ENCODE results near the gene ATAD1.

The ATAD1 gene

DNA sequence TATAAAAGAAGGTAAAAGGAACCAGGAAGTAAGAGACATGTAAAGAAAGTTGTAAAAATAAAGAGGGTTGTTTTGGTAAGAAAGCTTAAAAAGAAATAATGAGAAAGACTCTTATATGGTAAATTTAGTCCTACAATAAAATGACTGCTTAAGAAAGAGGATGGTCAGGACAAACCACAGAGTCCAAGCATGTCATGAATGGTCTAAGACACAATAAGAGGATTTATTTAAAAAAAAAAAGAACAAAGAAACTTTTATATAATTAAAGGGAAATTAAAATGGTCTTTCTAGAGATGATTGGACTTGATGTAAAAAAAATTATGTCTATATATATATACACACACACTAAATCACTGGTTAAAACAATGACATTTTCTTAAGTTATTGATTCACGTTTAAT, 18.2 kb downstream of the ATAD1 start:
- no peak for DNase-seq

- DNase-seq, result peak in 1 of 2 donors; percentile 1
These were observed 19.9 kb downstream of the ATAD1 start for GRCh38 chr10:87798082-87798481.

DNA sequence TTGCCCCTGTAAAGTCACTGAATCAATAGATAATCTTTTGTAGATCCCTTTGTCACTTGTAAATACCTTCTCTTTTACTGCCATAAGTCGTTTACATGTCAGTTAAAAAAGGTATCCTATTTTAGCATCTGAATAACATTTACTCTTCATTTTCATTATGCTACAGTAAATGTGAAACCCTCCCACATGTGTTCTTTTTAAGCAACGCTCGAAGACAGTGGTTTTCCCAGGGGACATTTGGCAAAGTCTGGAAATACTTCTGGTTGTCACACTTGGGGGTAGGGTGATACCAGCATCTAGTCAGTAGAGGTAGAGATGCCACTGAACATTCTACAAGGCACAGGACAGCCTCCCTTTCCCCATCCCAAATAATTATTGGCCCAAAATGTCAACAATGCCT, 23.7 kb downstream of the ATAD1 start:
- no peak for DNase-seq

GRCh38 chr10:87790185-87790584, 27.8 kb downstream of the ATAD1 start:
- DNase-seq, result no peak

DNA sequence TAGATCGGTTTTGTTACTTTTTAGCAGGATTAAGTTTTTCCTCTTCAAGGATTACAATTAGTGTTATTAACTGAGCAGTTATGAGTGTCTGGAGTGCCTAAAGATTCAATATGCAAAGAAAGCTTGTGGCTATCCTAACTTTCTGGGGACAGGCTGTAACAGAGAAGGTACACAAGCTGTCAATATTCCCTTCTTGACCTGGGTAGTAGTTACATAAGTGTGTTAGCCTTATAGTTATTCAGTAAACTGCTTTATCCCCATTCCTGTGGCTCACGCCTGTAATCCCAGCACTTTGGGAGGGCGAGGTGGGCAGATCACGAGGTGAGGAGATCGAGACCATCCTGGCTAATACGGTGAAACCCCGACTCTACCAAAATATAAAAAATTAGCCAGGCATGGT, 31.6 kb downstream of the ATAD1 start:
- no peak for DNase-seq

DNA sequence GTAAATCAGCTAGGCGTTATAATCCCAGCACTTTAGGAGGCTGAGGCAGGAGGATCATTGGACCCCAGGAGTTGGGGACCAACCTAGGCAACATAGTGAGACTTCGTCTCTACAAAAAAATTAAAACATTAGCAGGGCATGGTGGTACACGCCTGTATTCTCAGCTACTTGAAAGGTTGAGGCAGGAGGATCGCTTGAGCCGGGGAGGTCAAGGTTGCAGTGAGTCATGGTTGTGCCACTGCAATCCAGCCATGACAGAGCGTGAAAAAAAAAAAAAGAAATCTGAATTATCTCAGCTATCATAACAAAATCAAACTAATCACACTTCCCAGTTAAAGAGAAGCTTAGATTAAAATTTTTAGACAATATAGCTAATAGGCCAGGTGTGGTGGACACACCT, 35.3 kb downstream of the ATAD1 start:
- no peak for DNase-seq

DNA sequence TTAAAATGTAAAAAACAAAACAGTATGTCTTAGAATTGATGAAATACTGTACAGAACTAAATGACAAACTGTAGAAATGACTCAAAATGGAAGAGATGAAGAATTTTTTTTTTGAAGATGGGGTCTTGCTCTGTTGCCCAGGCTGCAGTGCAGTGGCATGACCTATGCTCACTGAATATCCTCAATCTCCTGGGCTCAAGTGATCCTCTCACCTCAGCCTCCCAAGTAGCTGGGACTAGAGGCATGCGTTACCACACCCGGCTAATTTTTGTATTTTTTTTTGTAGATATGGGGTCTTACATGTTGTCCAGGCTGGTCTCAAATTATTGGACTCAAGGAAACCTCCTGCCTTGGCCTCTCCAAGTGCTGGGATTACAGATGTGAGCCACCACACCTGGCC, 36.5 kb downstream of the ATAD1 start:
- no peak for DNase-seq

DNA sequence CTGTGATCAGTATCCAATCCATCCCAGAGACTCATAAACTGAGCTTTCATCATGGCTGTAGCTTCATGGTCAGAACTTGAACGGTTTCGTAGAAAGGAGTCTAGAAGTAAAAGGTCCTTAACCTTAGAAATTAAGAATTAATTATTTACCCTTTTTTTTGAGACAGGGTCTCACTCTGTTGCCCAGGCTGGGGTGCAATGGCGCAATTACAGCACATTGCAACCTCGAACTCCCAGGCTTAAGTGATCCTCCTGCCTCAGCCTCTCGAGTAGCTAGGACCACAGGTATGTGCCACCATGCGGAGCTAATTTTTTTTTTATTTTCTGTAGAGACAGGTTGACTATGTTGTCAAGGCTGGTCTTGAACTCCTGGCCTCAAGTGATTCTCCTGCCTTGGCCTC, 41.7 kb downstream of the ATAD1 start:
- DNase-seq, result no peak

DNA sequence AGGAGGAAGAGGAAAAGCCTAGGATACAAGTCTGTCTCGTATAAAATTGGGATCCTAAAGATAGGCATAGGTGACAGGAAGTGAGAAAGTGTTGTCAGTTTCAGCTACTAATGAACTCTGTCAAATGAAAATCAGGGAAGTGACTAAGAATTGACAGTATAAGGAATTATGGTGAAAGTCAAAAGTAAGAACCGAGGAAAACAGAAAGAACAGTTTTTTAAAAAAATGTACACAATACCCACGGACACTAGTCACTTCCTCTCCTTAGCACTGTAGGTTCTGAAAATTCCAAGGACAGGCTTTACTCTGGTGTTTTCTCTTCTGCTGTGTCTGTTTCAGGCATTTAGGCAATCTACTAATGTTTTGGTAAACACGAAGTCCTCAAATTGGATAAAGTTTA, 42.3 kb downstream of the ATAD1 start:
- DNase-seq, result peak; percentile 42 to 68

DNA sequence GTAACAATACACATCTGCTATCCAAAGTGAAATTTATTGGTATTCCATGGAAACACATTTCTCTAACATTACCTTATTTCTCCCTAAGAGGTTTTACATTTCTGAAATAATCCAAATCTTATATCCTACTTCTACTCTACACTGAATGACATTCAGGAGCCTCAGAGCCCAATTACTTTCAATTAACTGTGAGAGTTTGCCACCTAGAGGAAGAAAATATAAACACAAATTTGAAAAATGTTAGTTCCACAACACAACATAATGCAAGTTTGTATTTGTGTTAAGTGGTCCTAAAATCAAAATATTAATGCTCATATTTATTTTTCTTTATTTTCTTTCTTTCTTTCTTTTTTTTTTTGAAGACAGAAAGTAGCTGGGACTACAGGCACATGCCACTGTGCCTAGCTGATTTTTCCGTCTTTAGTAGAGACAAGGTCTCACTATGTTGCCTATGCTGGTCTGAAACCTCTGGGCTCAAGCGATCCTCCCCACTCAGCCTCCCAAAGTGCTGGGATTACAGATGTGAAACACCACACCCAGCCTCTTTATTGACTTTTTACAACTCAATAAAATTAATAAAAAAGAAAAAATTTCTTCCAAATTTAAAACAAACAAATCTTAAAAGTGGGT, 46.0 kb downstream of the ATAD1 start:
- peak; percentile 29 to 82 for DNase-seq

DNA sequence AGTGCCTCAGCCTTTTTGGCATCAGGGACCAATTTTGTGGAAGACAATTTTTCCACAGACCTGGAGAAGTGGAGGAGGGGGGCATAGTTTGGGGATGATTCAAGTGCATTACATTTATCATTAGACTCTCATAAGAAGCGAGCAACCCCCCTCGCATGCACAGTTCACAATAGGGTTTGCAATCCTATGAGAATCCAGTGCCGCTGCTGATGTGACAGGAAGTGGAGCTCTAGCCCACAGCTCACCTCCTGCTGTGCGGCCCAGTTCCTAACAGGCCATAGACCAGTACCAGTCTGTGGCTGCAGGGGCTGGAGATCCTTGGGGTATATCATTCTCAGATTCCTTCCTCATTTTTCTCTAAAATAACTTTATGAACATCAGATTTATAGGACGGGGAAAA, 50.8 kb downstream of the ATAD1 start:
- DNase-seq, result no peak

DNA sequence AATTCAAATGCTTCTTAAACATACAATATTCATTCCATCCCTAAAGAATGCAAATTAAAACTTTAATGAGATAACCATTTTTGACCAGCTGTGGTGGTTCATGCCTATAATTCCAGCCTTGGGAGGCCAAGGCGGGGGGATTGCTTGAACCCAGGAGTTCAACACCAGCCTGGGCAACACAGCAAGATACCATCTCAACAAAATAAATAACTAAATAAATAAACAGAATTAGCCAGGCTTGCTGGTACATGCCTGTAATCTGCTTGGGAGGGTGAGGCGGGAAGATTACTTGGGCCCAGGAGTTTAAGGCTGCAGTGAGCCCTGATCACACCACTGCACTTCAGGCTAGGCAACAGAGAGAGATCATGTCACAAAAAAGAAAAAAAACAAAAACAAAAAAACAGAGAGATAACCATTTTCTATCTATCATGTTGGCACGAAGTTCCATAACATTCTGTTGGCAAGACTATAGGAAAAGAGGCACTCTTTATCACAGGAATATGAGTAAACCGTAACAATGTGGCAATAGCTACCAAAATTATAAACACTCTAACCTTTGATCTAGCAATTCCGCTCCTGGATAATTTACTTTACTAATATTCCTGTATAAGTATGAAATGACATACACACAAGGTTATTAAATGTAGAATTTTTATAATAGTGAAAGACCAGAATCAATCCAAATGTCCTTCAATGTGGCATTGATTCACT, 52.2 kb downstream of the ATAD1 start:
- no peak for DNase-seq

GRCh38 chr10:87764072-87764934, 53.7 kb downstream of the ATAD1 start:
- DNase-seq, result no peak

- DNase-seq, result no peak
These were observed 54.8 kb downstream of the ATAD1 start for GRCh38 chr10:87763086-87763861.

DNA sequence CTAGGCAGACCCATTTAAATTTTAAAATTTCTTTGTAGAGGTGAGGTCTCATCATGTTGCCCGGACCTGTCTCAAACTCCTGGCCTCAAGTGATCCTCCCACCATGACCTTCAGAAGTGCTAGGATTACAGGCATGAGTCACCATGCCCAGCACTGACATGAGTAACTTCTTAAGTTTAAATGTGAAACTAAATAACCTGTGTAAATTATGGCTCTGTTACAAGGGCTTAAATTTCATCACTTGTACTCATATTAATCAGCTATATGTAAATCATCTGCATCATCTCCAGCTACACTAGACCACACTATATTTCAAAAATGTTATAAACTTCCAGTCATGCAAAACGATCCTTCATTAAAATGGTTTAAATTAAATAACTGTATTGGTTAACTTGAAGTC, 56.1 kb downstream of the ATAD1 start:
- DNase-seq, result peak; percentile 67 to 86

DNA sequence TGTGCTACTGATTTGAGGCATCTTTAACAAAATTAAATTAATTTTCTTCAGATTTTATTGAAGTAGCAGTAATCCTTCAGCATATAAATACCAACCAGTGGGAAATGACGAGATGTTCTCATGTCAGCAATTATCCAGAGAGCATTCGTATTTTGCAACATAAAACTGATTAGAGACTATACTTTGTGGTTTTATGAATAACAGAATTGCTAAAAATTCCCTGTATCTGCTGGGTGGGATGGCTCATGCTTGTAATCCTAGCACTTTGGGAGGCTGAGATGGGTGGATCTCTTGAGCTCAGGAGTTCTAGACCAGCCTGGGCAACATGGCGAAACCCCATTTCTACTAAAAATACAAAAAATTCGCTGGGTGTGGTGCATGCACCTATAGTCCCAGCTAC, 56.9 kb downstream of the ATAD1 start:
- peak; percentile 13 to 53 for DNase-seq

- peak; percentile 71 to 87 for DNase-seq
These were observed 57.7 kb downstream of the ATAD1 start for GRCh38 chr10:87760195-87760905.

GRCh38 chr10:87759551-87759950, 58.5 kb downstream of the ATAD1 start:
- peak; percentile 50 to 62 for DNase-seq

DNA sequence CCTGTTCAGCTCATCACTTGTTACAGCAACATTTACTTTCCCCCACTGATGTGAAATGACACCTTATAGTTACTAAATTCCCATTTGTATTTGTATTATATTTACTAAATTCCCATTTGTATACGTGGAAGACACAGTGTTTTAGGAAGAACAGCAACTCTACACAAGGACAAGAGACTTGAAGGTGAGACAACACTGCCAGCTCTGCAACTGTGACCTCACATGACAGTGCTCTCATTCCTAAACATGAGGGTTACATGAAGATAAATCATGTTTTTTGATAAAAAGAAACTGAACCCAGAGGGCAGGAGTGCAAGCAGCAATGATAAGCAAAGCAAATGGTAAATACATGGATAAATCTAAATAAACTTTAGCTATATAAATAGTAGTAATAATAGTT, 60.3 kb downstream of the ATAD1 start:
- DNase-seq, result no peak

- DNase-seq, result no peak
These were observed 63.8 kb downstream of the ATAD1 start for GRCh38 chr10:87753995-87754866.

DNA sequence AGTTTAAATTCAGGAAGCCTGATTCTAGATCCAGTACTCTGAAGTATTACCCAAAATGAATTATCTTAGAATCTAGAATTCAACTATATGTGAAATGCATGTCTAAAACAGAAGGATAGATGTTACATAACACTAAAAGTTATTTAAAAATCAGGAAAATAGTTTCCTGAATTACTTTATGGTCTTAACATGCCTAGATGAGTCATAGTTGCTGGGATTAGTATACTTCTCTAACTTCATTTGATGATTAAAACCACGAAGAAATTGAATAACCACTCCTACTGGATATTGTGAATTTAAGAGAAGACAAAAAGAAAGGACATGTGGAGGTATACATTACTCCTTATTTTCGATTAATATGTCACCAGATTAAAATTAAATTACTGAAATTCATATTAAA, 65.5 kb downstream of the ATAD1 start:
- DNase-seq, result peak; percentile 25 to 54

Data from inflammatory macrophage treated with lipopolysaccharide for 1 hour (primary cell).